ENCODE data around the gene FAM20C. TPM values are rescaled to one million over a fixed set of nuclear protein-coding genes. Genes with fewer than 3 reads are reported as not detected.
A peak's percentile ranks its signal among the peaks of the same experiment; 100 is the strongest.

FAM20C gene
- total and polyA plus RNA-seq, 2 of the 8 experiments (the other 6 are each of a cell fraction or from before 2014, with no cell fraction given) = 9.5 to 34.8 TPM

DNA sequence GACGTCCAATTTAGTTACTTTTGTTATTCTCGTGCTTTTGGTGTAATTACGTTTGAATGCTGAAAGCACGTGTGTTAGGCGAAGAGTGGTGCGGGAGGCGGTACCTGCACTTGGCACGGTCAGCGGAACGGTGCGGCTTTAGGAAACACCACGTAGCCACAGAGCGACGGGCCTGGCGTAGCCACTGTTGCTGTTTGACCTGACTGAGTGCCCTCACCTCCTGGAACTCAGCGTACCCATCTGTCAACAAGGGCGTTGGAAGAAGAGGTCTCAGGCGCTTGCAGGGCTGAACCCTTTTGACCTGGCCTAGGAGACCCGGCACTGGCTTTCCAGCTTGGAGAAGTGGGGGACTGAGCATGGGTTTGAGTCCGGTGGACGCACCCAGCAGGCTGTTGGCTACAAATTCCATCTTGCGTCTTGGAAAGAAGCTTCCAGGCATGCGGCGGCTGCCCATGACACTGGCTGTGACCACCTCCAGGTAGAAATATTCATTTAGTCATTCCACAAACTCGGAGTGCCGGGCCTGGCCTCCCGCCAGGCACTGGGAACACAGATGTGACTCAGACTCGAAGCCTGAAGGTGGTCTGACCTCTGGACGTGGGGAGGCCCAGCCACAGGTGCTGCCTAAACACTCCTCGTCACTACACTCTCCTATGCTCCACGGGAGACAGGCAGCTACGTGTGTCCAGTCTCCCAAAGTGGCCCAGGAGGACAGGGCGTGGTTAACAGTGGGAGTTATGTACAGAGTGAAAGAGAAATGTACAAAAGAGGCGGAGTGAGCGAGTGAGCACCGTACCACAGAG lies 22.2 kb downstream of the FAM20C start:
- H3K4me1 ChIP-seq (replicated peaks in 1 of 4; ENCODE audit: control insufficient read depth in 3 of 4, insufficient read depth in 4 of 4, low read length in 3 of 4) = peaks cover 0 to 2% (median 1%) of the 10 kb centered on the region in 4 experiments; a peak in 1 of 7 replicates
- peaks cover 6% of the 10 kb centered on the region for H3K79me1 ChIP-seq (ENCODE audit: low read depth, low read length)
- H3K4me3 ChIP-seq (ENCODE audit: extremely low read depth in 1 of 4, insufficient read depth in 2 of 4, low read depth in 3 of 4, low read length in 4 of 4) = no peak overlapping the region
- no peak overlapping the region for H2BK12ac ChIP-seq (ENCODE audit: low read depth, low read length)
- no peak overlapping the region for H2BK20ac ChIP-seq (ENCODE audit: low read length)
- H2BK5ac ChIP-seq (ENCODE audit: low read depth, low read length) = no peak overlapping the region
- no peaks in the 10 kb centered on the region for H3K23me2 ChIP-seq (ENCODE audit: low read depth, low read length)
- H3K14ac ChIP-seq (ENCODE audit: insufficient read length) = peak overlapping the region; percentile 23
- DNase-seq (ENCODE audit: low read depth in 1 of 2, low spot score in 2 of 2) (no peak), FAIRE-seq (no peak)
- H3K56ac ChIP-seq (replicated peaks; ENCODE audit: insufficient read length, low read depth, low read length) = no peak overlapping the region
- no peak overlapping the region for H3K23ac ChIP-seq (ENCODE audit: insufficient read length)
- 86% methylated on average over 34 of the region's 36 CpGs; no CpG with 5 or more reads in 1 of the 2 experiments for WGBS, 2 experiments (ENCODE audit: extremely low coverage in 1 of 2, insufficient coverage in 1 of 2, insufficient read length in 1 of 2, insufficient replicate concordance in 2 of 2, low coverage in 1 of 2, low lambda C conversion rate in 2 of 2, missing lambda C conversion rate in 1 of 2)
- H3K18ac ChIP-seq (ENCODE audit: extremely low read depth, low read length) = no peak overlapping the region
- no peak overlapping the region for H3K9ac ChIP-seq (replicated peaks in 1 of 4; ENCODE audit: extremely low read depth in 1 of 4, low read depth in 3 of 4, low read length in 3 of 4)
- H4K91ac ChIP-seq (replicated peaks; ENCODE audit: insufficient read length, low read length) = peak overlapping the region; percentile 42
- H2AK5ac ChIP-seq (ENCODE audit: low read depth, low read length) = no peak overlapping the region
- peaks cover 0 to 14% of the 10 kb centered on the region in 2 experiments; a peak in 1 of 4 replicates for H3K79me2 ChIP-seq (ENCODE audit: control insufficient read depth in 1 of 2, insufficient read depth in 2 of 2, low read length in 2 of 2)
- no peak overlapping the region for H3K27ac ChIP-seq (ENCODE audit: low read depth, low read length)
- H3K36me3 ChIP-seq (ENCODE audit: control insufficient read depth in 2 of 4, insufficient read depth in 4 of 4, low read length in 3 of 4) = peaks cover 0 to 15% (median 3%) of the 10 kb centered on the region in 4 experiments; a peak in 3 of 8 replicates
- 0 out of 2 replicates have a peak overlapping the region, but pooled peaks have one; percentile 31 for H2BK15ac ChIP-seq (ENCODE audit: low read length)
- no peaks in the 10 kb centered on the region for H3K9me3 ChIP-seq (ENCODE audit: insufficient read depth in 2 of 2, low read depth in 1 of 2, low read length in 1 of 2)
- TF ChIP-seq SUZ12 (IDR thresholded peaks at IDR 0.05; ENCODE audit: low read length) (no peak), EP300 (IDR thresholded peaks at IDR 0.05; ENCODE audit: borderline replicate concordance in 1 of 2, low read depth in 2 of 2, low read length in 2 of 2) (no peak), POLR2AphosphoS5 (IDR thresholded peaks at IDR 0.05; ENCODE audit: low read depth, low read length) (no peak), FOSL1 (IDR thresholded peaks at IDR 0.05; ENCODE audit: insufficient read depth, low read depth, low read length) (no peak)
- no peak overlapping the region for H2AFZ ChIP-seq (ENCODE audit: low read length)
- no peak overlapping the region for H4K8ac ChIP-seq (ENCODE audit: extremely low read depth, insufficient read depth, low read length)
- H3K27me3 ChIP-seq (replicated peaks in 1 of 4; ENCODE audit: control insufficient read depth in 3 of 4, extremely low read depth in 1 of 4, insufficient read depth in 3 of 4, low read length in 3 of 4) = no peaks in the 10 kb centered on the region
- no peak overlapping the region for H3K4ac ChIP-seq (replicated peaks; ENCODE audit: insufficient read length, low read depth, low read length)
- no peak overlapping the region for H4K5ac ChIP-seq (ENCODE audit: insufficient read length, low read depth, low read length)
- POLR2A ChIA-PET (ENCODE audit: partially characterized antibody) = interaction anchor here (1.3 kb wide), 1 partner anchor 18 kb away, joined by 4 read pairs; no protein-coding TSS in a partner anchor
- peaks cover 0 to 12% of the 10 kb centered on the region in 2 experiments for H4K20me1 ChIP-seq (replicated peaks in 1 of 2; ENCODE audit: control insufficient read depth in 1 of 2, insufficient read depth in 2 of 2, low read length in 2 of 2)
- H2BK120ac ChIP-seq (replicated peaks; ENCODE audit: low read depth, low read length) = no peak overlapping the region
- no peak overlapping the region for H3K4me2 ChIP-seq (ENCODE audit: insufficient read depth in 1 of 2, low read depth in 2 of 2, low read length in 2 of 2)
- CTCF ChIA-PET (ENCODE audit: partially characterized antibody) = interaction anchor here (0.6 to 1.2 kb wide), 4 partner anchors 11 to 47 kb away, joined by 3 to 4 read pairs (median 4); no protein-coding TSS in a partner anchor
